GM23248 (cell line): ENCODE results near the gene MFSD8. TPM values are rescaled to one million over a fixed set of nuclear protein-coding genes. Genes with fewer than 3 reads are reported as not detected.
A peak's percentile ranks its signal among the peaks of the same experiment; 100 is the strongest.
"Not testable (repeated sequence)": the region's sequence is repeated elsewhere in the genome, so short reads cannot be mapped to it uniquely, and the experiment has no call there.

Source experiments
- DNase-seq: peaks from one replicate; pipeline ENCODE4 v3.0.0-alpha.2; 2015
- H2AFZ ChIP-seq: fragments of 200-600 bp; sonication (generic); 2 replicates; pipeline ENCODE4 v1.6.1; 2016; ENCODE audit warnings: antibody characterized with exemption
- H3F3A ChIP-seq: fragments of 200-600 bp; sonication (generic); 2 replicates; pipeline ENCODE4 v1.6.1; 2016; ENCODE audit warnings: mild to moderate bottlenecking, antibody characterized with exemption, mixed run types; ENCODE audit not compliant: insufficient read depth
- H3K27ac ChIP-seq: fragments of 200-600 bp; sonication (generic); 2 replicates; pipeline ENCODE4 v1.5.1; 2016; ENCODE audit warnings: mild to moderate bottlenecking
- H3K27me3 ChIP-seq: fragments of 200-600 bp; sonication (generic); replicated peaks from 2 replicates; pipeline ENCODE4 v1.6.1; 2016; ENCODE audit warnings: mild to moderate bottlenecking; ENCODE audit not compliant: insufficient read depth
- H3K36me3 ChIP-seq: fragments of 200-600 bp; sonication (generic); 2 replicates; pipeline ENCODE4 v1.6.1; 2016; ENCODE audit warnings: low read depth, mild to moderate bottlenecking
- H3K4me1 ChIP-seq: fragments of 200-600 bp; sonication (generic); 2 replicates; pipeline ENCODE4 v1.6.1; 2016; ENCODE audit warnings: mild to moderate bottlenecking; ENCODE audit not compliant: insufficient read depth
- H3K4me2 ChIP-seq: fragments of 200-600 bp; sonication (generic); one replicate; pipeline ENCODE4 v1.6.1; 2016; ENCODE audit warnings: mild to moderate bottlenecking; ENCODE audit not compliant: unreplicated experiment
- H3K4me3 ChIP-seq: fragments of 200-600 bp; sonication (generic); 2 replicates; pipeline ENCODE4 v1.5.1; 2016; ENCODE audit warnings: mild to moderate bottlenecking
- H3K79me2 ChIP-seq: fragments of 200-600 bp; sonication (generic); 2 replicates; pipeline ENCODE4 v1.6.1; 2016; ENCODE audit warnings: mild to moderate bottlenecking; ENCODE audit not compliant: insufficient read depth
- H3K9ac ChIP-seq: fragments of 200-600 bp; sonication (generic); 2 replicates; pipeline ENCODE4 v1.6.1; 2016; ENCODE audit warnings: mild to moderate bottlenecking
- H3K9me2 ChIP-seq: fragments of 200-600 bp; sonication (generic); 2 replicates; pipeline ENCODE4 v1.6.1; 2016; ENCODE audit warnings: mixed run types, mild to moderate bottlenecking, moderate library complexity; ENCODE audit not compliant: insufficient read depth
- H3K9me3 ChIP-seq: fragments of 200-600 bp; sonication (generic); one replicate; pipeline ENCODE4 v1.6.1; 2017; ENCODE audit warnings: low read depth
- H4K20me1 ChIP-seq: fragments of 200-600 bp; sonication (generic); 2 replicates; pipeline ENCODE4 v1.6.0; 2016; ENCODE audit not compliant: insufficient read depth
- EZH2 ChIP-seq: fragments of 200-600 bp; sonication (generic); IDR thresholded peaks from 2 replicates; pipeline ENCODE4 v1.6.1; 2018; ENCODE audit warnings: antibody characterized with exemption, mild to moderate bottlenecking; ENCODE audit not compliant: insufficient read depth, poor library complexity, severe bottlenecking
- EZH2phosphoT487 ChIP-seq: fragments of 200-600 bp; sonication (generic); IDR thresholded peaks from 2 replicates; pipeline ENCODE4 v1.6.1; 2018; ENCODE audit warnings: antibody characterized with exemption, moderate library complexity, mild to moderate bottlenecking, low read depth; ENCODE audit not compliant: insufficient read depth
- WGBS, 2 experiments: methylation state at CpG; one replicate each; pipeline ENCODE4 v1.1.6; 2015 to 2017; ENCODE audit warnings: low lambda C conversion rate in 2 of 2, low coverage in 1 of 2; ENCODE audit errors: missing lambda C conversion rate in 2 of 2; 5-methylcytosine and 5-hydroxymethylcytosine counted together
- in situ Hi-C: fragments of 300-500 bp; cut with MboI; formaldehyde crosslinking; loops from 2 replicates; pipeline ENCODE4 v1.15.0; 2020
- polyA plus RNA-seq: library from polyadenylated mRNA; unstranded; fragments of >200 nt; fragmentation: Nextera tagmentation; extraction: Ambion mirVana; gene quantifications from 2 replicates; pipeline ENCODE4 v1.2.1, GENCODE V29; 2016
- total RNA-seq: library from RNA; depleted of rRNA; stranded (reverse); fragments of >200 nt; shearing (Covaris generic); gene quantifications from 2 replicates; pipeline ENCODE4 v1.2.3, GENCODE V29; 2014

The MFSD8 gene
- total and polyA plus RNA-seq, 2 experiments from 2014 or later, result 13.7 to 21.8 TPM

- no peaks in the 10 kb centered on the region for H4K20me1 ChIP-seq
- DNase-seq, result peak; percentile 12
- H3F3A ChIP-seq, result no peaks in the 10 kb centered on the region
- no peaks in the 10 kb centered on the region for H3K36me3 ChIP-seq
- no peaks in the 10 kb centered on the region for H3K9me2 ChIP-seq
- in situ Hi-C loops, result no loop called here
- H3K27ac ChIP-seq, result no peak overlapping the region
- TF ChIP-seq EZH2phosphoT487, result no peak
- TF ChIP-seq EZH2, result no peak
- H3K4me3 ChIP-seq, result no peak overlapping the region
- no peaks in the 10 kb centered on the region for H3K9me3 ChIP-seq
- no peaks in the 10 kb centered on the region for H3K27me3 ChIP-seq
- H3K9ac ChIP-seq, result no peak overlapping the region
- WGBS, 2 experiments, result 48 to 54% methylated on average over 1 of the region's 1 CpG
- no peak overlapping the region for H3K4me2 ChIP-seq
- 0 out of 2 replicates have a peak, but pooled peaks cover 5% of the 10 kb centered on the region for H3K4me1 ChIP-seq
- H2AFZ ChIP-seq, result no peak overlapping the region
- H3K79me2 ChIP-seq, result peaks cover 56% of the 10 kb centered on the region
Measured at GRCh38 chr4:127959794-127960193, 5.2 kb downstream of the MFSD8 start.

GRCh38 chr4:127957105-127957504, 7.9 kb downstream of the MFSD8 start:
- H3K27ac ChIP-seq, result no peak overlapping the region
- peaks cover 2% of the 10 kb centered on the region; the same call in 1 of the 2 replicates for H3K36me3 ChIP-seq
- H3K9me3 ChIP-seq, result no peaks in the 10 kb centered on the region
- in situ Hi-C loops, result no loop called here
- H3F3A ChIP-seq, result no peaks in the 10 kb centered on the region
- TF ChIP-seq EZH2phosphoT487 (no peak), EZH2 (no peak)
- H4K20me1 ChIP-seq, result no peaks in the 10 kb centered on the region
- no peaks in the 10 kb centered on the region for H3K27me3 ChIP-seq
- H3K4me2 ChIP-seq, result no peak overlapping the region
- WGBS, 2 experiments, result 98 to 100% methylated on average over 2 of the region's 2 CpGs
- no peaks in the 10 kb centered on the region for H3K9me2 ChIP-seq
- 0 out of 2 replicates have a peak, but pooled peaks cover 5% of the 10 kb centered on the region for H3K4me1 ChIP-seq
- peaks cover 42% of the 10 kb centered on the region for H3K79me2 ChIP-seq
- H3K4me3 ChIP-seq, result no peak overlapping the region
- no peak overlapping the region for H3K9ac ChIP-seq
- DNase-seq, result no peak
- no peak overlapping the region for H2AFZ ChIP-seq

GRCh38 chr4:127936974-127937373, 28.0 kb downstream of the MFSD8 start:
- Histone ChIP-seq H3K4me1 (peaks cover 14% of the 10 kb centered on the region), H4K20me1 (no peaks in the 10 kb centered on the region), H3K79me2 (no peaks in the 10 kb centered on the region), H3K27ac (peak overlapping the region; percentile 49), H3K4me3 (no peak overlapping the region), H3K9me3 (no peaks in the 10 kb centered on the region), H2AFZ (no peak overlapping the region), H3K9ac (peak overlapping the region; percentile 6; the same call in 1 of the 2 replicates), H3F3A (peaks cover 15% of the 10 kb centered on the region), H3K27me3 (no peaks in the 10 kb centered on the region), H3K4me2 (peak overlapping the region; percentile 26), H3K36me3 (peaks cover 10% of the 10 kb centered on the region; the same call in 1 of the 2 replicates), H3K9me2 (no peaks in the 10 kb centered on the region)
- in situ Hi-C loops, result no loop called here
- TF ChIP-seq EZH2phosphoT487, result no peak
- DNase-seq, result peak; percentile 74
- WGBS, 2 experiments, result 85 to 93% methylated on average over 1 of the region's 1 CpG

- H4K20me1 ChIP-seq, H3K4me1 ChIP-seq, H3K4me2 ChIP-seq, H3K9me2 ChIP-seq, DNase-seq, H3K27ac ChIP-seq, H2AFZ ChIP-seq, H3K9ac ChIP-seq, H3K79me2 ChIP-seq, H3K4me3 ChIP-seq, H3K36me3 ChIP-seq, H3K27me3 ChIP-seq, H3F3A ChIP-seq, in situ Hi-C loops, H3K9me3 ChIP-seq: not testable (repeated sequence)
- WGBS, 2 experiments, result 94 to 95% methylated on average over 6 of the region's 6 CpGs
Measured at GRCh38 chr4:127931836-127932235, 33.1 kb downstream of the MFSD8 start.

- no peaks in the 10 kb centered on the region for H3K79me2 ChIP-seq
- no peak overlapping the region for H3K9ac ChIP-seq
- no peak for TF ChIP-seq EZH2
- no peak for TF ChIP-seq EZH2phosphoT487
- no peak overlapping the region for H3K4me2 ChIP-seq
- in situ Hi-C loops, result no loop called here
- no peaks in the 10 kb centered on the region for H3K4me1 ChIP-seq
- 91 to 100% methylated on average over 1 of the region's 1 CpG for WGBS, 2 experiments
- no peaks in the 10 kb centered on the region for H3K9me2 ChIP-seq
- no peaks in the 10 kb centered on the region for H3F3A ChIP-seq
- no peak overlapping the region for H3K27ac ChIP-seq
- peaks cover 9% of the 10 kb centered on the region; the same call in 1 of the 2 replicates for H3K36me3 ChIP-seq
- H3K27me3 ChIP-seq, result no peaks in the 10 kb centered on the region
- no peak overlapping the region for H3K4me3 ChIP-seq
- H4K20me1 ChIP-seq, result no peaks in the 10 kb centered on the region
- H3K9me3 ChIP-seq, result no peaks in the 10 kb centered on the region
- no peak for DNase-seq
- H2AFZ ChIP-seq, result no peak overlapping the region
Measured at GRCh38 chr4:127930175-127930574, 34.8 kb downstream of the MFSD8 start.

- H3F3A ChIP-seq, H3K27me3 ChIP-seq, H3K9ac ChIP-seq, H4K20me1 ChIP-seq, H3K27ac ChIP-seq, H3K4me1 ChIP-seq, DNase-seq, H3K4me2 ChIP-seq, H3K79me2 ChIP-seq, H2AFZ ChIP-seq, in situ Hi-C loops, H3K9me3 ChIP-seq, H3K4me3 ChIP-seq, H3K9me2 ChIP-seq: not testable (repeated sequence)
- H3K36me3 ChIP-seq, result peaks cover 19% of the 10 kb centered on the region
- 95 to 100% methylated on average over 2 of the region's 2 CpGs for WGBS, 2 experiments
Measured at GRCh38 chr4:127925720-127926119, 39.3 kb downstream of the MFSD8 start.
